ENCODE results near the gene NXPH2. TPM values are rescaled to one million over a fixed set of nuclear protein-coding genes. Genes with fewer than 3 reads are reported as not detected.

NXPH2 gene
- total RNA-seq (not detected), polyA plus RNA-seq (not detected)

DNA sequence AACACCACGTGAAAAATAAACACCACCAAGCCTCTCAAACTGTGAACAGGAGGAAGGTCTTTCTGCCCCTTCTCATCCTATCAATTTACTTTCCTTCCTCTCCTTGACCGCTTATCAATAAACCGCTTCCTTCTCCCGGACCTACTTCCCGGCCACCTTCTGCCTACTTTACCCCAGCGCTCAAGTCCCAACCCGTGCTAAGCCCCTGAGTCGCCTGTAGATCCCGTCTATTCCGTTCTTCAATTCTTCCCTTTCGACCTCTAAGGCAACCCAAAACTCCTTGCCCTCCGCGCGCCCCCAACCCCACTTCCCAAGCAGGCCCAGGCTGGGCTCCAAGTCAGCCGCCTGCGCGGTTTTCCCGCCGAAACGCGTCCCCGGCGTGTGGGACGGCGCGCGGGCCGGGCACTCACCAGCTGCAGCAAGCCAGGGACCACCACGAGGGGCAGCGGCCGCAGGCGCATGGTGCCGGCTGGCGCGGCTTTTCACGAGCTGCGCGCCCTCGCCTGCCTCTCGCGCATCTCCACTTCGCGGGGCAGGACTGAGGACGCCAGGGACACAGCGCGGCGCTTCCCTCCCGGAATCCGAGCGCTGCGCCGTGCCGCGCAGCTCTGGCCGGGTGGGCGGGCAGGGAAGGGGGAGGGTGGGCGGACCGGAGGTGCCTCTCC is at the start of gene NXPH2:
Gene NXPH2, minus strand, starts transcription at position 610 of the 665 bp plus-strand sequence. Its CDS starts 149 bp downstream, at position 461.
- H3K27me3 ChIP-seq (ENCODE audit: insufficient read depth, low read length, poor library complexity, severe bottlenecking), result no peaks in the 10 kb centered on the region
- Mint-ChIP-seq H3K4me1 (no peaks in the 10 kb centered on the region), H3K27ac (no peak within 1 kb of the TSS), H3K4me3 (no peak within 1 kb of the TSS), H3K9me3 (peaks cover 0 to 2% (median 0%) of the 10 kb centered on the region in 5 donors), H3K27me3 (peaks cover 21 to 37% of the 10 kb centered on the region in 2 donors), H3K36me3 (no peaks in the 10 kb centered on the region)
- CTCF ChIA-PET, result no interaction called here
- no peak for DNase-seq
- POLR2A ChIA-PET, result no interaction called here
- no peak within 1 kb of the TSS for H3K27ac ChIP-seq (ENCODE audit: low read depth, low read length)
- H3K4me1 ChIP-seq (ENCODE audit: insufficient read depth, low read length), result no peaks in the 10 kb centered on the region
- no peak within 1 kb of the TSS for H3K4me3 ChIP-seq (ENCODE audit: low read length)
- H3K36me3 ChIP-seq (ENCODE audit: insufficient read depth, low read length), result no peaks in the 10 kb centered on the region
- H3K9me3 ChIP-seq (ENCODE audit: low read length), result no peaks in the 10 kb centered on the region

DNA sequence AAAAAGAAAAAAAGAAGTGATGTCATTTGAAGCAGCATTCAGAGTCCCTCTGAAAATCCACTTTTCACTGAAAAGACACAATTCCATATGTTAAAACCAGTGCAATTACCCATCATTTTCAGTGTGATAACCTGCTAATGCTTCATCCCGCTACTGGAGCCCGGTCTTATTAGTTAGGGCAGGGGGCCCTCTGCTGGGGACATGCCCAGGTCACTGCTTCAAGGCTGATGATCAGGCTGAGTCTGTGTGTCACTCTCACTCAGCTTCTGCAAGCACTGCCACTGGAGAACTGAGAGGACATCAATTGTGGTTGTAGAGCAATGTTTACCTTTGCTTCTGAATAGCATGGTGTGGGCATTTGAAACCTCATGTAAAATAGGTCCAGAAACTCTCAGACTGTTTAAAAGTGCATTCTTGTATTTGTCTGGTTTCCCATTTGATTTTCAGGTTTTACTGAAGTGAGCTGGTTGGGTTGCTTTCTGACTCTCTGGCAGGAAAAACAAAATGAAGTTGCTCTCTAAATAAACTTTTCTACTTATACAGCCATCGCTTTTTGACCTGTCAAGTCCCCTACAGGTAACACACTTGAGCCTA is 49.2 kb upstream of the NXPH2 start:
- Mint-ChIP-seq H3K4me3 (no peak overlapping the region), H3K27ac (no peak overlapping the region), H3K27me3 (peaks cover 0 to 3% of the 10 kb centered on the region in 2 donors), H3K9me3 (no peaks in the 10 kb centered on the region), H3K36me3 (no peaks in the 10 kb centered on the region), H3K4me1 (no peaks in the 10 kb centered on the region)
- DNase-seq, result peak in 1 of 5 donors; percentile 48
- POLR2A ChIA-PET, result no interaction called here
- no peaks in the 10 kb centered on the region for H3K27me3 ChIP-seq (ENCODE audit: insufficient read depth, low read length, poor library complexity, severe bottlenecking)
- H3K4me1 ChIP-seq (ENCODE audit: insufficient read depth, low read length), result no peaks in the 10 kb centered on the region
- H3K27ac ChIP-seq (ENCODE audit: low read depth, low read length), result no peak overlapping the region
- CTCF ChIA-PET, result no interaction called here
- H3K9me3 ChIP-seq (ENCODE audit: low read length), result no peaks in the 10 kb centered on the region
- H3K4me3 ChIP-seq (ENCODE audit: low read length), result no peak overlapping the region
- H3K36me3 ChIP-seq (ENCODE audit: insufficient read depth, low read length), result no peaks in the 10 kb centered on the region

DNA sequence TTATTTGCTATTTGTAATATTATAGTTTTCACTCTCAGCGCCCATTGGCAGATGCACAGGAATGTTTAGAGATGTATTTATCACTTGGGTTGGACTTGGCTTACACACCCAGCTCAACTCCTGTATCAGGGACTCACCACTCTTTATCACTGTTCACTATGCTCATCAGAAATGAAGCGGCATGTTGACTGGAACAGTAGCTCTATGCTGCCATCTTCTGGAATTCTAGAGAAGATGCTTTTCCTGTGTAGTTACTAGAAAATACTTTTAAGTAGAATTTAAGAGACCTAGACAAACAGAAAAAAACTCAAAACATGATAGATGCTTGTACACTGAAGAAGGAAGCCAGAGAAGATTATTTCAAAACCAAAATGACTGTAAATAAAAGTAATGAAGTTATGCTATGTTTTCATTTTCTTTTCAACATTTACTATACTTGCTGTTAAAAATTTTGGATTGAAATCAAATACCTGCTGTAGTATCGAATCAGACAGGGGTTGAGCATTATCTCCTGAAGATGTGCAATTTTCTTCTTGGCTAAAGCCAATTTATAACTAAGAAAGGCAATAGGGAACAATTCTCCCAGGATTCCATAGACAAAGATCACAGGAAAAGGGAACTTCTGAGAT is 47.4 kb upstream of the NXPH2 start:
- H3K27ac ChIP-seq (ENCODE audit: low read depth, low read length), result no peak overlapping the region
- Mint-ChIP-seq H3K4me1 (no peaks in the 10 kb centered on the region), H3K27me3 (peaks cover 0 to 3% of the 10 kb centered on the region in 2 donors), H3K9me3 (no peaks in the 10 kb centered on the region), H3K4me3 (no peak overlapping the region), H3K36me3 (no peaks in the 10 kb centered on the region), H3K27ac (peak overlapping the region in 1 of 8 donors; percentile 26)
- no peaks in the 10 kb centered on the region for H3K27me3 ChIP-seq (ENCODE audit: insufficient read depth, low read length, poor library complexity, severe bottlenecking)
- H3K4me3 ChIP-seq (ENCODE audit: low read length), result no peak overlapping the region
- POLR2A ChIA-PET, result no interaction called here
- H3K9me3 ChIP-seq (ENCODE audit: low read length), result no peaks in the 10 kb centered on the region
- CTCF ChIA-PET, result interaction anchor here (0.9 to 2.5 kb wide), 7 partner anchors 10 to 962 kb away, joined by 3 to 9 read pairs (median 4); no protein-coding TSS in a partner anchor
- peak in 2 of 5 donors; percentile 24 to 30 for DNase-seq
- H3K4me1 ChIP-seq (ENCODE audit: insufficient read depth, low read length), result no peaks in the 10 kb centered on the region
- no peaks in the 10 kb centered on the region for H3K36me3 ChIP-seq (ENCODE audit: insufficient read depth, low read length)

DNA sequence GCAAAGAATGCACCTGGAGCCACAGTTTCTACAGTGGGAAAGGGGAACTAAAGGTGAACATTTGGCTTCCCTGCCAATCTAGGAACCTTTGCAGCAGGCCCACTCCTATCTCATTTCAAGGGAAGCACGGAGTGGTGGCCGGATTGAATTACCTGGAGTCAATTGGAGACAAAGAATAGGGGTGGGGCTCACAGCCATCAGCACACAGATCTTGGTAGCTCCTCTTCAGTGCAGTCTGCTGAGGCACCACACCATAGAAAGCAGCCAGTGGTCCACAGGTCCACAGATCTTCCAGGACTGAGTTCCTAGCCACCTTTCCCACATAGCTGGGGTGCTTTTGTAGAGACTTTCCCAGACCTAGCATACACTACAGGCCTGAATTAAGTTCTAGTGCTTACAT is 43.5 kb upstream of the NXPH2 start:
- no peaks in the 10 kb centered on the region for H3K36me3 ChIP-seq (ENCODE audit: insufficient read depth, low read length)
- H3K27ac Mint-ChIP-seq, result no peak overlapping the region
- DNase-seq, result no peak
- peaks cover 0 to 8% of the 10 kb centered on the region in 2 donors for H3K27me3 Mint-ChIP-seq
- H3K9me3 Mint-ChIP-seq, result no peaks in the 10 kb centered on the region
- H3K36me3 Mint-ChIP-seq, result no peaks in the 10 kb centered on the region
- CTCF ChIA-PET, result no interaction called here
- H3K4me3 Mint-ChIP-seq, result no peak overlapping the region
- H3K4me3 ChIP-seq (ENCODE audit: low read length), result no peak overlapping the region
- H3K9me3 ChIP-seq (ENCODE audit: low read length), result no peaks in the 10 kb centered on the region
- H3K27me3 ChIP-seq (ENCODE audit: insufficient read depth, low read length, poor library complexity, severe bottlenecking), result no peaks in the 10 kb centered on the region
- H3K27ac ChIP-seq (ENCODE audit: low read depth, low read length), result no peak overlapping the region
- POLR2A ChIA-PET, result no interaction called here
- no peaks in the 10 kb centered on the region for H3K4me1 ChIP-seq (ENCODE audit: insufficient read depth, low read length)
- no peaks in the 10 kb centered on the region for H3K4me1 Mint-ChIP-seq

DNA sequence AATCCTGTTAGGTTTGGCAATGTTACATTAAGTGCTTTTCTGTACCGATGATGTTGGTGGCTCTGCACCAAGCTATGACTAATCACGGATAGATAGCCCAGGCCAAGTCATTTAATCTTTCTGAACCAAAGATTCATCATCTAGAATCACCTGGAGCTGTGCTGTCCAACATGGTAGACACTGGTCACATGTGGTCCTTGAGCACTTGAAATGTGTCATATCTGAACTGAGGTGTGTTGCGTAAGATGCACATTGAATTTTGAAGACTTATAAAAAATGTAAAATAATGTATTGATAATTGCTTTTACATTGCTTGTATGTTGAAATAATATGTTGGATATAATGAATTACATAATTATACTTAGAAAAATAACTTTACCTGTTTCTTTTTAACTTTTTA is 39.8 kb upstream of the NXPH2 start:
- H3K36me3 Mint-ChIP-seq, result no peaks in the 10 kb centered on the region
- POLR2A ChIA-PET, result no interaction called here

DNA sequence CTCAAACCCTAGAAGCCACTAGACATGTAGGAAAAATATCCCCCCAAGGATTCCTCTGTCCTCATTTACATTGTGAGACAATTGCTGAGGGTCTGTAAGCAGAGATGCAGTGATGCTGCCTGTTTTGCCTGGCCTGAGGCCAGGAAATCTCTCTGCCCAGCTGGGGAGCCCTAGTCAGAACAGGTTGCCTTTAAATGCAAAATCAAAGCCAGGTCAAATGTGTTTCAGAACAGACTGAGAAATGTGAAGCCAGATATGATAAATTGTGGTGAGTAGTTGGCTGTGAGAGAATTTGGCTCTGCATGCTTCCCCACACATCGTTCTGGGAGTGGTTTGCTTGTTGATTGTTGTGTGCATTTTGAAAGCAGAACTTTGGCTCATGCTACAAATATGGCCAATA is 38.4 kb upstream of the NXPH2 start:
- H3K9me3 Mint-ChIP-seq, result no peaks in the 10 kb centered on the region
- H3K4me1 ChIP-seq (ENCODE audit: insufficient read depth, low read length), result no peaks in the 10 kb centered on the region
- no peak overlapping the region for H3K27ac Mint-ChIP-seq
- H3K9me3 ChIP-seq (ENCODE audit: low read length), result no peaks in the 10 kb centered on the region
- no peak overlapping the region for H3K27ac ChIP-seq (ENCODE audit: low read depth, low read length)
- H3K27me3 Mint-ChIP-seq, result peaks cover 0 to 15% of the 10 kb centered on the region in 2 donors
- no peak for DNase-seq
- H3K36me3 Mint-ChIP-seq, result no peaks in the 10 kb centered on the region
- H3K4me3 ChIP-seq (ENCODE audit: low read length), result no peak overlapping the region
- POLR2A ChIA-PET, result no interaction called here
- no peaks in the 10 kb centered on the region for H3K4me1 Mint-ChIP-seq
- H3K27me3 ChIP-seq (ENCODE audit: insufficient read depth, low read length, poor library complexity, severe bottlenecking), result no peaks in the 10 kb centered on the region
- H3K36me3 ChIP-seq (ENCODE audit: insufficient read depth, low read length), result no peaks in the 10 kb centered on the region
- no peak overlapping the region for H3K4me3 Mint-ChIP-seq
- CTCF ChIA-PET, result interaction anchor here (1.3 kb wide), 1 partner anchor 9 kb away, joined by 4 read pairs; no protein-coding TSS in a partner anchor

More for the DNA sequence above, 39.8 kb upstream of the NXPH2 start:
- Histone ChIP-seq H3K27me3 (ENCODE audit: insufficient read depth, low read length, poor library complexity, severe bottlenecking) (no peaks in the 10 kb centered on the region), H3K36me3 (ENCODE audit: insufficient read depth, low read length) (no peaks in the 10 kb centered on the region), H3K9me3 (ENCODE audit: low read length) (no peaks in the 10 kb centered on the region), H3K27ac (ENCODE audit: low read depth, low read length) (no peak overlapping the region), H3K4me3 (ENCODE audit: low read length) (no peak overlapping the region), H3K4me1 (ENCODE audit: insufficient read depth, low read length) (no peaks in the 10 kb centered on the region)
- peaks cover 0 to 10% of the 10 kb centered on the region in 2 donors for H3K27me3 Mint-ChIP-seq
- H3K27ac Mint-ChIP-seq, result no peak overlapping the region
- no peak for DNase-seq
- no peaks in the 10 kb centered on the region for H3K9me3 Mint-ChIP-seq
- CTCF ChIA-PET, result no interaction called here
- no peak overlapping the region for H3K4me3 Mint-ChIP-seq
- no peaks in the 10 kb centered on the region for H3K4me1 Mint-ChIP-seq

DNA sequence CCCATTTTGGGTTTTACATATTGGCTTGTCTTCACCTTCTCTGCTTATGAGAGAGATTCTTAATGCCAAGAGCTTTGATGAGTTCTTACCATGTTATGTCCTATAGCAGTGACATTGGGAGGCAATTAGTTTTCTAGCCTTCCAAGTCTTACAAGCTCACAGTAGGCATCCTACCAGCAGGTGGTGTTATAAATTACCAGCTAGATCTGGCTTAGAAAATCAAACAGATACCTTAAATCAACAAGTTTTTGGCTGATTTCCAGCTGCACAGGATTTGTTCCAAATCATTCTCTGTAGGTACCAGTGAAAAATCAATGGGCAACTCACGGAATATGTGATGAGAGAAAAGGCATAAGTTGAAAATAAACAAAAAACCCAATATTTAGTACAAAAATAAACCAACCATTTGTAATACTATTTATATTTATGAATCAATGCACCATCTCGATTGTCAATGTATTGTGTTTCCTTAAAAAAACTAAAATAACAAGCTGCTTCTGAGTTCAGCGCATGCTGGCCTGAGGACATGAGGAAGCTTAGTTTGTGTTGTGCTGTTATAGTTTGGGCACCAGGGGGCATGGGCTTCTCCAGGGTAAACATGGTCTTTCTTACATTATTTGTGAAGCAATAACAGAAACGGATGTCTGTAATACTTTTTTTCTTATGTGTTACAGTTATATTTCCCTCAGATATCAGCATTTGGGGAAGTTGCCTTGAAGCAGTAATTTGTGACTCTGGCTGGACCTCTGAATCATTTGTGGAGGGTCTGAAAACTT is 34.1 kb upstream of the NXPH2 start:
- Histone ChIP-seq H3K4me1 (ENCODE audit: insufficient read depth, low read length) (no peaks in the 10 kb centered on the region), H3K27ac (ENCODE audit: low read depth, low read length) (no peak overlapping the region), H3K36me3 (ENCODE audit: insufficient read depth, low read length) (no peaks in the 10 kb centered on the region), H3K4me3 (ENCODE audit: low read length) (no peak overlapping the region), H3K27me3 (ENCODE audit: insufficient read depth, low read length, poor library complexity, severe bottlenecking) (no peaks in the 10 kb centered on the region), H3K9me3 (ENCODE audit: low read length) (no peaks in the 10 kb centered on the region)
- DNase-seq, result no peak
- POLR2A ChIA-PET, result no interaction called here
- Mint-ChIP-seq H3K9me3 (peaks cover 0 to 1% (median 0%) of the 10 kb centered on the region in 5 donors), H3K4me1 (no peaks in the 10 kb centered on the region), H3K27me3 (peaks cover 7 to 10% of the 10 kb centered on the region in 2 donors), H3K4me3 (no peak overlapping the region), H3K27ac (no peak overlapping the region), H3K36me3 (no peaks in the 10 kb centered on the region)
- CTCF ChIA-PET, result no interaction called here

DNA sequence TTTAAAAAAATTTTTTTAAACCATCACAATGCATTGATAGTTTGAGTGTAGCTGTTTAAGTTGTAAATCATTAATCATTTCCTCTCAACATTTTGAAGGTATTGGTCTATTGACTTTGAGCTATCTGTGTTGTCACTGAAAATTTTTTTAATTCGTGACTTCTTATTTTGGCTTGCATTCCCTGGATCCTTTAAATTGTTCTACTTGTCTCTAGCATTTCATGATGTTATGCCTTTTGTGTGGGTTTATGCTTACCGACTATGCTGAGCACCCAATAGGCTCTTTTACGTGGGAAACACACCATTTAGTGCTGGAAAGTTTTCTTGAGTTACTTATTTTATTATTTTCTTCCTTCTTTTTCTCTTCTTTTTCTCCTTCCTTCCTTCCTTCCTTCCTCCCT is 31.2 kb upstream of the NXPH2 start:
- no peaks in the 10 kb centered on the region for H3K9me3 ChIP-seq (ENCODE audit: low read length)
- no peak for DNase-seq
- Mint-ChIP-seq H3K4me3 (no peak overlapping the region), H3K9me3 (peaks cover 0 to 1% (median 0%) of the 10 kb centered on the region in 5 donors), H3K27me3 (peaks cover 7 to 10% of the 10 kb centered on the region in 2 donors), H3K4me1 (no peaks in the 10 kb centered on the region), H3K36me3 (no peaks in the 10 kb centered on the region), H3K27ac (no peak overlapping the region)
- POLR2A ChIA-PET, result no interaction called here
- no peaks in the 10 kb centered on the region for H3K4me1 ChIP-seq (ENCODE audit: insufficient read depth, low read length)
- no peaks in the 10 kb centered on the region for H3K27me3 ChIP-seq (ENCODE audit: insufficient read depth, low read length, poor library complexity, severe bottlenecking)
- H3K4me3 ChIP-seq (ENCODE audit: low read length), result no peak overlapping the region
- H3K27ac ChIP-seq (ENCODE audit: low read depth, low read length), result no peak overlapping the region
- CTCF ChIA-PET, result no interaction called here
- H3K36me3 ChIP-seq (ENCODE audit: insufficient read depth, low read length), result no peaks in the 10 kb centered on the region

All from CD8-positive, alpha-beta memory T cell (primary cell).